GM19324 (cell line): ENCODE measurements around the gene RTRAF.

Source experiments
- ATAC-seq: cut with Tn5 transposase; IDR thresholded peaks from one replicate; pipeline ENCODE4 v1.9.1; 2021; ENCODE audit warnings: mild to moderate bottlenecking, moderate library complexity; ENCODE audit not compliant: unreplicated experiment, low FRiP score

Gene RTRAF

DNA sequence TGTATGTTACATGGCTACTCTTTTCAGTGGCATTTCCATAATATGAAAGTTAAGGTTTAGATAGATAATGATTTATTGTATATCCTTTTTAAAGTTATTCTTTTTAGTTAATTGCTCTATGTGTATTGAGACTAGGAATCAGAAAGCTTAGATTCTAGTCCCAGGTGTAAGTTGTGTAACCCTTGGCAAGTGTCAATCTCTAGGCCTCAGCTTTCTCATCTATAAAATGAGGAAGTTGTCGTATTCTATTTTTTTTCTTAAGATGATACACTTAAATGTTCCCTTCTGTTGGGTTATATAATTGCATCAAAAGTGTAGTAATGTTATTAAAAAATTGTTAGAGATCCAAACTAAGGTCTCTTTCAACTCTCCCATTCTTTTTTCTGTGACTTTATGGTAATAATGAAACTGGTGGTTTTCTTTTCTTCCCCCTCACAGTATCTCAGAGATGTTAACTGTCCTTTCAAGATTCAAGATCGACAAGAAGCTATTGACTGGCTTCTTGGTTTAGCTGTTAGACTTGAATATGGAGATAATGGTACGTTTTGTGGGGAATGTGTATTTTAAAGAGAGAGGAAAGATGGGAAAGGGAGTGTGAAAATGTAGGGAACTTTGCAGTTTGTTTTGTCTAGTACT is 4.1 kb downstream of the RTRAF start:
- no peak for ATAC-seq

GRCh38 chr14:51996148-51996746 is 6.9 kb downstream of the RTRAF start:
- ATAC-seq: no peak

GRCh38 chr14:51998348-51998747 is 9.0 kb downstream of the RTRAF start:
- ATAC-seq: no peak

- no peak for ATAC-seq
These were observed 9.7 kb downstream of the RTRAF start for GRCh38 chr14:51999084-51999483.

DNA sequence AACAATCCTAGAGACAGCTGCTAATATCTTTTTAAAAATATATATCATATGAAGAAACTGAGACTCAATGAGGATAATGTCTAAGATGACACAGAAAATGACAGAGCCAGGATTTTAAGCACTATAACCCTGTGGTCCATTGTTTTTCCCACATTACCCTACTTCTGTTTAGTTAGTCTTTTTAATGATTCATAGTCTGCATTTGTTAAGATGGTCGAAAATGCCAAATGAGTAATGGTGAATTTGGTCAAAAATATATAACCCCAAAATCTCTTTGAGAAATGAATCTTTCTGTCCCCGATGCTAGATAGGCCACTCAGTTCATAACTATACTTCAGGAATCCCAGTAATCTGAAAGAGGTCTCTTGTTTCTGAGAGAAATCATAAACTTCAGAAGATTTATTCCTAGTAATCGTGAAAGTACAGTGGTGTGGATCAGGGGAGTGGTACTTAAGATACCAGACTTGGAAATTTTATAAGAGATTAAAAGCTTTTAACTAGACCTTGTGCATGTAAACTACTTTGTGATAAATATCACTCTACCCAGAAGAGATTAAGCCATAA is 10.8 kb downstream of the RTRAF start:
- ATAC-seq: no peak

- no peak for ATAC-seq
These were observed 11.3 kb downstream of the RTRAF start for GRCh38 chr14:52000696-52001095.

GRCh38 chr14:52002542-52002941 is 13.2 kb downstream of the RTRAF start:
- ATAC-seq: no peak

DNA sequence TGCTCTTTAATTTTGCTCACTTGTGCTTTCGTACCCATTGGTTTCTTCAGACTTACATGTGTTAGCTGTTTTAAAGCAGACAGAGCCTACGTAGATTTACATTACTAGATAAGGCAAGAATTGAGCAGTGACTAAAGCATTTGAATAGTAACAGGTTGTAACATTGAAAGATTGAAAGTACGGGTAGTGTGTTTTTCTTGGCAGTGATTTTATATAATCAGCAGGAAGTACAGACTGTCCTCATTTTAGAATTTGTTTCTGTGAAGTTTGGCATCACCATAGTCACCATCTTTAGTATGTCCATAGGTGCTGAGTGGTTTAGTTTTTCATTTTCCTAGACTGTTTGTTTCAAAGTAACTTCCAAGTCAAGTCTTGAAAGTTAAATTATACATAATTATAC is 14.0 kb downstream of the RTRAF start:
- ATAC-seq: no peak

DNA sequence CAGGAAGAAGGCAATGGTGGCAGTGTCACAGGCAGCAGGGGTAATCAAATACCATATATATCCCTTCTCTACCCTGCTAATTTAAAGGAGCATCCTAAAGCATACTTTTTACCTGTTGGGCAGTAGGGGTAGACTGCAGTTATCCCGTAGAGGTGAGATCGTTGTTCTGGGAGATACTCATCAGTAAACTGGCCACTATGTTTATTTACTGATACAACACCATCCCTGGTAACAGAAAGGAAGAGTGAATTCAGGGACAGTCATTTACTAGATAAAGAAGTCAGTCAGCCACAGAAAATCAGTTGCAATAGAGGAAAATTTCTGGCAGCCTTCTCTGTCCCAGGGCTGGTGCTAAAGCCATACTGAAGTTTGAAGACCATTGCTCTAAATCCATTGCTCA is 16.3 kb downstream of the RTRAF start:
- ATAC-seq: no peak

- no peak for ATAC-seq
These were observed 17.0 kb downstream of the RTRAF start for GRCh38 chr14:52006361-52006760.

GRCh38 chr14:52007211-52007610 is 17.9 kb downstream of the RTRAF start:
- no peak for ATAC-seq

- ATAC-seq: no peak
These were observed 18.3 kb downstream of the RTRAF start for GRCh38 chr14:52007637-52008036.

- no peak for ATAC-seq
These were observed 18.8 kb downstream of the RTRAF start for GRCh38 chr14:52008136-52008535.

DNA sequence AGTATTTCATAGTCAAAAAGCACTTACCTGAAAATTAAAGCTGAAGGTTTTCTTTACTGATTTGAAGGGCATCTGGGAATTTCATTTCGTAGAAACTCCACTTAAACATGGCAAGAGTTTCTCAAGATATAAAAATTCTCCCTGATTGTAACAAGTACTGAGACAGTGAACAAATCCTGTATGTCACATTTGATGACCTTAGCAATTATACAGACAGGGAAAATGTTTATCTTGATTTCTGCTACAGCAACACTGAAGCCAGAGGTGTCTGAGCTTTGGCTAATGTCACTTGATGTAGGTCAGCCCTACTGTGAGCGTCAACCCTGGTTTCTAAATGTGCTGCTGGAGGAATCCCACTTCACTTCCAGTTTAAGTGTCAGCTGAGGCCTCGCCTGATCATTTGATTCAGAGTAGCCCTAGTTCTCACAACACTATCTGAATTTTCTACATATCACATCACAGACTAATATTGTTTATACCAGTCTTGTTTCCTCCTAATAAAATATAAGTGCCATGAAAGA is 20.9 kb downstream of the RTRAF start:
- ATAC-seq: no peak

DNA sequence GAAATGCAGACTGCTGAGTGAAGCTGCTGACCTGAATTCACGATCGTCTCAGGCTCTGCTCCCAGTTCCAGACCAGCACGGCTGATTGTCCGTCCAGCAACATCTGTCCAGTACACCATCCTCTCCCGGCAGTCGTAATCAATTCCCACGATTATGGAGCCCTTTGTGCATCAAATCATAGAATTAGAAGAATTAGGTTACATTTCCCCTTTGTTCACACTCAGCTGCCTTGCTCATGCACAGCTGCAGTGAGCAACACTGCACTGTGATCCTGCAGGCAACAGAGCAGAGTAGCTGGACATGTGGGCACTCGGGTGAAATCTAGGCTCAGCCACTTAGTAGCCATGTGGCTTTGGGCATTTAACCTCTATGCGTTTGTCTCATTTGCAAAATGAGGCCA is 22.2 kb downstream of the RTRAF start:
- ATAC-seq: no peak

- no peak for ATAC-seq
These were observed 23.3 kb downstream of the RTRAF start for GRCh38 chr14:52012635-52013034.

DNA sequence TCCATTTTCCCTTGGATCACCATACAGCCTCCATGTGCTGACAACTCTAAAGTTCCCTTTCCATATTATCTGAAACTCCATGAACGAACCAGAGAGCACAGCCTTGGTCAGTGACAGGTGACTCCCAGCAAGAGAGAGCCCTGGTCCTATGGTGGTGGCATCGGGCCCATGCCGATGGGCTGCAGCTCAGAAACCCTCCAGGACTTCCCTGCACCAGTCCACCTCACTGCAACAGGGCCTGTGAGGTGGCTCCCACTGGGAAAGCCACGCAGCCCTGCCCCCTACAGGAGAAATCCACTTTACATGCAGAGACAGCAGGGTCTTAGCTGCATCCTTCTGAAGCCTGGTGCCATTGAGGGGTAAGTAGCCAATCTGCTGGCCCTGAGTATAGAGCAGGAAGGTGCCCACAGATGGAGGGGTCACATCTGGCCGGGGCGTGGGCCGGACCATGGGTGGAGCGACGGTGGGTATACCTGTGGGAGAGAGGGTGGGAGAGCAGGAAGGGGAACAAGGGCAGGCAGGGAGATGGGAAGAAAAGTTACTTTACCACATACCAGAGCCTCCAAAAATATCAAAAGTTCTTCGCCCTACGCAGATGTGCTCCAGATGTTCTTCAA is 24.7 kb downstream of the RTRAF start:
- no peak for ATAC-seq

DNA sequence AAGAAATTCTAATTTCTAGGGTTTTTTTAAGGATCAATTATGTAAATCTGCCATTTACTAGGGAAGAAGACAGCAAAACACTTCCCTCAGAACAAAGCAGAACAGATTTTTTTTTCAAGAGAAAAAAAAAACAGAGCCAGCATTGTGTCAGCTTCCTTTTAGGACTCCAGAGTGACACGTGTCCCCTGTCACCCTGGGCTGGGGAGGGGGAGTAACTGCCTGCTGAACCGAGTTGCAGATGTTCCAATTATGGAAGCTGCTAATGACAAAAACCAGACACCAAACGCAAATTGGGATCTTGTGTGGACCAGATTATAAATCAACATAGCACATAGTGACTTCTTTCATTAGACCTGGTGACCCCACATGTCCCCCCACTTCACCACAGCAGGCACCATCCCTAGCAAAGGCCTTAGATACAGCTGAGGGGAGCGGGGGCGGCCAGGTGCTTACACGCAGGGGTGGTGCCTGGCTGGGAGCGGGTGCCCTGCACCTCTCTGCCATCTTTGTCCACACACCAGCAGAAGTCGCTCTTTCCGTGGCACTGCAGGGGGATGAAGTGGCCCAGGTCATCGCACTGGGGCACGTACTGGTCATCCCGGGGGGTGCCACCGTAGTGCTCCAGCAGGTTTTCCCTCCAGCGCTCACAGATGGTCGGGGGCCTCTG is 25.4 kb downstream of the RTRAF start:
- ATAC-seq: no peak

- no peak for ATAC-seq
These were observed 26.2 kb downstream of the RTRAF start for GRCh38 chr14:52015411-52016030.

- no peak for ATAC-seq
These were observed 28.9 kb downstream of the RTRAF start for GRCh38 chr14:52018252-52018651.

DNA sequence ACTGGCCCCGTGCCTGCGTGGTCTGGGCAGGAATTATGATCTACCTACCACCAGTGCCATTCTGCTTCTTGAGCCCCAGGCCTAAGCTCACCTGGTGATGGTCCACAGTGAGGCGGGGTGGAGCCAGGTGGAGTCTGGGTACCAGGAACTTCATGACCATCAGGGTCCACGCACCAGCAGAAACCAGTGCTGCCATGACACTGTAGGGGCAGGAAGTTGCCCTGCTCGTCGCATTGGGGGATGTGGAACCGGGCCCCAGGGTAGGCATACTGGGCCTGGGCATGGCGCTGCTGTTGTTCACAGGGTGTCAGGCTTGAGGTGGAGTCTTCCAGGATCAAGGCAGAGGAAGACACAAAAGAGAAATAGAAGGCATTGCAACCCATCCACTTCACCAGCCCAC is 29.6 kb downstream of the RTRAF start:
- no peak for ATAC-seq
